Peyer's patch (tissue), 4 donors: Measurements from ENCODE around the gene PRODH2. TPM values are rescaled to one million over a fixed set of nuclear protein-coding genes. Genes with fewer than 3 reads are reported as not detected.
"Not testable (repeated sequence)": the region's sequence is repeated elsewhere in the genome, so short reads cannot be mapped to it uniquely, and the experiment has no call there.

Experiments used
- DNase-seq, 3 donors: peaks; one replicate each; pipeline ENCODE4 v3.0.0-alpha.2; 2017 to 2019
- H3K27ac ChIP-seq, 4 donors: fragments of 200-600 bp; sonication (generic); one replicate each; pipeline ENCODE4 v1.5.1; 2016 to 2019
- H3K27me3 ChIP-seq, 2 donors: fragments of 200-600 bp; sonication (generic); one replicate each; pipeline ENCODE4 v1.5.1; 2019
- H3K36me3 ChIP-seq, 3 donors: fragments of 200-600 bp; sonication (generic); one replicate each; pipeline ENCODE4 v1.5.1; 2016 to 2019
- H3K4me1 ChIP-seq, 4 donors: fragments of 200-600 bp; sonication (generic); one replicate each; pipeline ENCODE4 v1.5.1; 2016 to 2019
- H3K4me3 ChIP-seq, 4 donors: fragments of 200-600 bp; sonication (generic); 1 replicate in 3 of 4; 2 replicates in 1 of 4; pipeline ENCODE4 v1.5.1; 2016 to 2019; ENCODE audit warnings: mild to moderate bottlenecking in 1 of 4
- H3K9me3 ChIP-seq, 4 donors: fragments of 200-600 bp; sonication (generic); one replicate each; pipeline ENCODE4 v1.5.1; 2016 to 2019; ENCODE audit warnings: mild to moderate bottlenecking in 1 of 4
- POLR2A ChIP-seq, 2 donors: fragments of 450-650 bp; IDR thresholded peaks; one replicate each; pipeline ENCODE4 v1.5.1; 2017; ENCODE audit warnings: antibody characterized with exemption in 2 of 2, mild to moderate bottlenecking in 2 of 2, moderate library complexity in 2 of 2
- total RNA-seq, 4 donors: library from RNA; depleted of rRNA; stranded (reverse); fragments of >200 nt; gene quantifications; one replicate each; pipeline ENCODE4 v1.1.0, GENCODE V29; 2016
- TF ChIP-seq, protein P1 (sequence below), 6 experiments: fragments of 450-650 bp in 4 of 6; fragments of 200-600 bp in 2 of 6; sonication (generic) in 1 of 6; IDR thresholded peaks; one replicate each; pipeline ENCODE4 v1.5.1; 2017 to 2019; ENCODE audit warnings: antibody characterized with exemption in 6 of 6, mild to moderate bottlenecking in 3 of 6, moderate library complexity in 1 of 6

The PRODH2 gene
- total RNA-seq, 4 donors from 2014 or later = not detected

DNA sequence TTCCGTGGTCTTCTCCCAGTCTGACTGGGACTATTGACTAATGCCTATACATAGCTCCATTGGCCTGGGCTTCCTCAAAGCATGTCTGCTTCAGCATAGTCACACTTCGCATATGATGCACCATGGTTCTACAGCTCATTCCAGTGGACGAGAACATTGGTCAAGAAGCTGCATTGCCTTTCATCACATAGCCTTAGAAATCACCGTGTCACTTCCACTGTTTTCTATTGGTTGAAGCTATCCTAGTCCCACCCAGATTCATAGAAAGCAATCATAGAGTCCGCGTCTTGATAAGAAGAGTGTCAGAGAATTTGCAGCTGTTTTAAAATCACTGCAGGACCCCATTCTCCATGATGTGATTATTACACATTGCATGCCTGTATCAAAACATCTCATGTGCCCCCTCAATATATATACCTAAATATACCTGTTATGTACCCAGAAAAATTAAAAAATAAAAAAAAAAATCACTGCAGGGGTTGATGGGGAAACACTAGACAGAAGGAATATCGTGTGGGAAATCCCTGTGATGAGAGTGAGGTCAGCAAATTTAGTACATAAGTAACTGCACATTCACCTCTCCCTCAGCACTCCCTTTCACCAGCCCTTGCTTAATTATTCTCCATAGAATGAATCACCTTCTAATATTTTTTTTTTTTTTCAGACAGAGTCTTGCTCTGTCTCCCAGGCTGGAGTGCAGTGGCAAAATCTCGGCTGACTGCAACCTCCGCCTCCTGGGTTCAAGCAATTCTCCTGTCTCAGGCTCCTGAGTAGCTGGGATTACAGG is 39.4 kb downstream of the PRODH2 start:
- H3K9me3 ChIP-seq = no peaks in the 10 kb centered on the region
- DNase-seq = no peak
- TF ChIP-seq, protein P1, sequence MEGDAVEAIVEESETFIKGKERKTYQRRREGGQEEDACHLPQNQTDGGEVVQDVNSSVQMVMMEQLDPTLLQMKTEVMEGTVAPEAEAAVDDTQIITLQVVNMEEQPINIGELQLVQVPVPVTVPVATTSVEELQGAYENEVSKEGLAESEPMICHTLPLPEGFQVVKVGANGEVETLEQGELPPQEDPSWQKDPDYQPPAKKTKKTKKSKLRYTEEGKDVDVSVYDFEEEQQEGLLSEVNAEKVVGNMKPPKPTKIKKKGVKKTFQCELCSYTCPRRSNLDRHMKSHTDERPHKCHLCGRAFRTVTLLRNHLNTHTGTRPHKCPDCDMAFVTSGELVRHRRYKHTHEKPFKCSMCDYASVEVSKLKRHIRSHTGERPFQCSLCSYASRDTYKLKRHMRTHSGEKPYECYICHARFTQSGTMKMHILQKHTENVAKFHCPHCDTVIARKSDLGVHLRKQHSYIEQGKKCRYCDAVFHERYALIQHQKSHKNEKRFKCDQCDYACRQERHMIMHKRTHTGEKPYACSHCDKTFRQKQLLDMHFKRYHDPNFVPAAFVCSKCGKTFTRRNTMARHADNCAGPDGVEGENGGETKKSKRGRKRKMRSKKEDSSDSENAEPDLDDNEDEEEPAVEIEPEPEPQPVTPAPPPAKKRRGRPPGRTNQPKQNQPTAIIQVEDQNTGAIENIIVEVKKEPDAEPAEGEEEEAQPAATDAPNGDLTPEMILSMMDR (IDR thresholded peaks at IDR 0.05) = no peak
- no peak for TF ChIP-seq POLR2A (IDR thresholded peaks at IDR 0.05)
- peaks cover 0 to 15% (median 5%) of the 10 kb centered on the region in 4 donors for H3K4me1 ChIP-seq
- no peaks in the 10 kb centered on the region for H3K36me3 ChIP-seq
- H3K27ac ChIP-seq = no peak overlapping the region
- no peaks in the 10 kb centered on the region for H3K27me3 ChIP-seq
- H3K4me3 ChIP-seq = no peak overlapping the region

DNA sequence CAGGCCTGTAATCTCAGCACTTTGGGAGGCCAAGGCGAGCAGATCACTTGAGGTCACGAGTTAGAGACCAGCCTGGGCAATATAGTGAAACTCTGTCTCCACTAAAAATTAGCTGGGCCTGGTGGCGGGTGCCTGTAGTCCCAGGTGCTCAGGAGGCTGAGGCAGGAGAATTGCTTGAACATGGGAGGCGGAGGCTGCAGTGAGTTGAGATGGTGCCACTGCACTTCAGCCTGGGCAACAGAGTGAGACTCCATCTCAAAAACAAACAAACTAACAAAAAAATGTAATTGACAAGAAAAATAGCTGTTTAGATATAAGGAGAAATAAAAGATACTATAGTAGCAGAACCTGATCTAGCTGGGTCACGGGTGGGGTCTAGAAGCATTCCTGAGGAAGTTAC is 40.3 kb downstream of the PRODH2 start:
- not testable (repeated sequence) for H3K36me3 ChIP-seq, H3K27ac ChIP-seq, H3K4me3 ChIP-seq, H3K27me3 ChIP-seq, DNase-seq, H3K9me3 ChIP-seq
- H3K4me1 ChIP-seq = peaks cover 0 to 15% (median 5%) of the 10 kb centered on the region in 4 donors

DNA sequence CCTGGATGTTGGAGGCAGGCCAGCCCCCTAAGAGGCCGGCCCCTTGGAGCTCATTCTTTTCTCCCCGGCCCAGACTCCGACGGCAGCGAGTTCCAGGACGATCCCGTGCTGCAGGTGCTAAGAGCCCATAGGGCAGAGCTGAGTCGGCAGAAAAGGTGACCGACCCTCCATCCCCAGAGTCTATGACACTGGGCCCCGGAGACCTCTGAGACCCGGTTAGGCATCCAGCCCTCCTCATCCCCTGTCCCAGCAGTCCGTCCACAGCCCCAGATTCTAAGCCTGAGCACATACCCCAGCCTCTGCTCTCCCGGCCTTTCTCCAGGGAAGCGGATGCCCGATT is 44.6 kb downstream of the PRODH2 start:
- Histone ChIP-seq H3K4me1 (no peaks in the 10 kb centered on the region), H3K27me3 (no peaks in the 10 kb centered on the region), H3K9me3 (no peaks in the 10 kb centered on the region), H3K36me3 (peaks cover 0 to 22% (median 0%) of the 10 kb centered on the region in 3 donors), H3K27ac (no peak overlapping the region), H3K4me3 (no peak overlapping the region)
- DNase-seq = no peak
- TF ChIP-seq, protein P1 (IDR thresholded peaks at IDR 0.05) = no peak
- no peak for TF ChIP-seq POLR2A (IDR thresholded peaks at IDR 0.05)

DNA sequence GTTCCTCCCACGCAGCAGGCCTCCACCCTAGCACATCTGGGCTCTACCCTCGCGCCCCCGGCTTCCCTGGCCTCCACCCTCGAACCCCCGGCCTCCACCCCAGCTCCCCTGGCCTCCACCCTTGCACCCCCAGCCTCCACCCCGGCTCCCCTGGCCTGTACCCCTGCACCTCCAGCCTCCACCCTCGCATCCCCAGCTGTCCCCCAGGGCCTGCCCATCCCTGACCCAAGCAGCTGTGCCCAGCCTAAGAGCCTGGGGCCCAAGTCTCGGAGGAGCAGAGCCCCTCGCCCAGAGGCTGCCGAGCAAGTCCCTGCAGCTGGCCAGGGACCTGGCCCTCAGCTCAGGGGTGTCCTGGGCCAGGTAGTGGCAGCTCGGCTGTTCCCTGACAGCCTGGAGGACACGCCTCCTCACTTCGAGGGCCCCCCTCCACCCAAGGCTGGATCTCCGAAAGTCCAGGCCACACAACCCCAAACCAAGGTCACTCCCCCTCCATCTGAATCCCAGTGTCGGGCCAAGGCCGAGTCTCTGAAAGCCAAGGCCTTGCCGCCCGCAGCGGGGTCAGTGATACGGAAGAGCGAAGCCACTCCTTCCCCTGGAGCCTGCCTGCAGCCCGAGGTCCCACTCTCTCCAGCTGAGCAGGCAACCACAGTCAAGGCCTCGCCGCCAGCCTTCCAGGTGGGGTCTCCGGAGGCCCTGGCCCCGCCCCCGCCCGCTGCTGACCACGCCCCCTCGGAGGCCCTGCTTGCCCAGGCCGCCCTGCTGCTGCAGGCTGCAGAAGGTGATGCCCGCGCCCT is 45.2 kb downstream of the PRODH2 start:
- H3K9me3 ChIP-seq = no peaks in the 10 kb centered on the region
- TF ChIP-seq, protein P1 (IDR thresholded peaks at IDR 0.05) = no peak
- no peak for TF ChIP-seq POLR2A (IDR thresholded peaks at IDR 0.05)
- no peak overlapping the region for H3K27ac ChIP-seq
- H3K27me3 ChIP-seq = no peaks in the 10 kb centered on the region
- DNase-seq = no peak
- H3K36me3 ChIP-seq = peaks cover 0 to 22% (median 0%) of the 10 kb centered on the region in 3 donors
- no peaks in the 10 kb centered on the region for H3K4me1 ChIP-seq
- no peak overlapping the region for H3K4me3 ChIP-seq

DNA sequence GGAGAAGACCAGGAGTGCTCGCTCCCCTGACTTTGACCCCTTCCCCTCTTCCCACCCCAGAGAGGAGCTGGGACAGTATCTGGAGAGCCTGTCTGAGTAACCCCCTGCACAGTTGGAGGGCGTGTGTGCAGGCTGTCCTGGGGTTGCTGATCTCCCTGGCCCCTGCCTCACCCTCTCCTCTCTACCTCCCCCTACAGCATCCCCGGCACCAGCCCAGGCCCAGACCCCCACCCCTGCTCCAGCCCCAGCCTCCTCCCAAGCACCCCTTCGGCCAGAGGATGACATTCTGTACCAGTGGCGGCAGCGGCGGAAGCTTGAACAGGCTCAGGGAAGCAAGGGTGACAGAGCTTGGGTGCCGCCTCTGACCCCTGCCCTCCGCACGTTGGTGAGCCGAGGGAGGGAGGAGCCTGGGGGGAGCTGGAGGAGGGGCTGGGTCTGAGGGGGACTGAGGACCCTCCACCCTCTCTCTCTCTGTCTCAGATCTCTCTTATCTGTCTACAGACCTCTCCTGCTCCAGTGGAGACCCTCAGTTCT is 46.0 kb downstream of the PRODH2 start:
- H3K4me1 ChIP-seq = no peaks in the 10 kb centered on the region
- no peaks in the 10 kb centered on the region for H3K9me3 ChIP-seq
- peaks cover 0 to 29% (median 0%) of the 10 kb centered on the region in 3 donors for H3K36me3 ChIP-seq
- H3K4me3 ChIP-seq = no peak overlapping the region
- no peak overlapping the region for H3K27ac ChIP-seq
- DNase-seq = peak in 1 of 3 donors; percentile 35
- no peaks in the 10 kb centered on the region for H3K27me3 ChIP-seq
- TF ChIP-seq POLR2A (IDR thresholded peaks at IDR 0.05) = no peak
- TF ChIP-seq, protein P1 (IDR thresholded peaks at IDR 0.05) = no peak
